Loucy (cell line): ENCODE results near the gene ZNRF3.

Source experiments
- H2AFZ ChIP-seq: fragments of 200-600 bp; sonication (generic); 2 replicates; pipeline ENCODE4 v1.6.0; 2016; ENCODE audit warnings: antibody characterized with exemption, mild to moderate bottlenecking, low read length, moderate library complexity
- H3F3A ChIP-seq: fragments of 200-600 bp; 2 replicates; pipeline ENCODE4 v1.6.0; 2016; ENCODE audit warnings: antibody characterized with exemption, low read depth, mild to moderate bottlenecking
- H3K27me3 ChIP-seq: fragments of 200-600 bp; sonication (generic); 2 replicates; pipeline ENCODE4 v1.6.1; 2014; ENCODE audit warnings: low read length, mild to moderate bottlenecking; ENCODE audit not compliant: insufficient read depth, poor library complexity, severe bottlenecking
- H3K36me3 ChIP-seq: fragments of 200-600 bp; sonication (generic); 2 replicates; pipeline ENCODE4 v1.6.1; 2016; ENCODE audit warnings: low read length; ENCODE audit not compliant: insufficient read depth
- H3K4me1 ChIP-seq: fragments of 200-600 bp; sonication (generic); 2 replicates; pipeline ENCODE4 v1.5.1; 2014; ENCODE audit warnings: low read length, mild to moderate bottlenecking; ENCODE audit not compliant: insufficient read depth, poor library complexity, severe bottlenecking
- H3K4me2 ChIP-seq: fragments of 200-600 bp; sonication (generic); 2 replicates; pipeline ENCODE4 v1.6.0; 2014; ENCODE audit warnings: antibody characterized with exemption, low read length, low read depth, mild to moderate bottlenecking; ENCODE audit not compliant: poor library complexity, severe bottlenecking
- H3K4me3 ChIP-seq: fragments of 200-600 bp; sonication (generic); 2 replicates; pipeline ENCODE4 v1.5.1; 2014; ENCODE audit warnings: low read length, mild to moderate bottlenecking, mixed read lengths; ENCODE audit not compliant: poor library complexity, severe bottlenecking
- H3K79me2 ChIP-seq: fragments of 200-600 bp; sonication (generic); 2 replicates; pipeline ENCODE4 v1.6.1; 2014; ENCODE audit warnings: low read length; ENCODE audit not compliant: insufficient read depth
- H3K9ac ChIP-seq: fragments of 200-600 bp; sonication (generic); 2 replicates; pipeline ENCODE4 v1.6.0; 2014; ENCODE audit warnings: mild to moderate bottlenecking, low read depth, low read length, moderate library complexity; ENCODE audit not compliant: poor library complexity, severe bottlenecking
- H3K9me2 ChIP-seq: fragments of 200-600 bp; sonication (generic); replicated peaks from 2 replicates; pipeline ENCODE4 v1.6.1; 2016; ENCODE audit warnings: low read depth, low read length, mixed read lengths
- H3K9me3 ChIP-seq: fragments of 200-600 bp; sonication (generic); 2 replicates; pipeline ENCODE4 v1.6.1; 2014; ENCODE audit warnings: mild to moderate bottlenecking, antibody characterized with exemption, low read length, low read depth; ENCODE audit not compliant: insufficient read depth
- H4K20me1 ChIP-seq: fragments of 200-600 bp; sonication (generic); 2 replicates; pipeline ENCODE4 v1.6.0; 2014; ENCODE audit warnings: antibody characterized with exemption, low read length, mild to moderate bottlenecking; ENCODE audit not compliant: insufficient read depth, poor library complexity, severe bottlenecking
- CTCF ChIP-seq: fragments of 200-600 bp; sonication (generic); conservative IDR thresholded peaks from 2 replicates; pipeline ENCODE4 v1.5.1; 2014; ENCODE audit warnings: mild to moderate bottlenecking, antibody characterized with exemption, low read length
- EZH2phosphoT487 ChIP-seq: fragments of 200-600 bp; IDR thresholded peaks from 2 replicates; pipeline ENCODE4 v1.6.1; 2018; ENCODE audit warnings: antibody characterized with exemption, mild to moderate bottlenecking, moderate library complexity, borderline replicate concordance

Gene ZNRF3

DNA sequence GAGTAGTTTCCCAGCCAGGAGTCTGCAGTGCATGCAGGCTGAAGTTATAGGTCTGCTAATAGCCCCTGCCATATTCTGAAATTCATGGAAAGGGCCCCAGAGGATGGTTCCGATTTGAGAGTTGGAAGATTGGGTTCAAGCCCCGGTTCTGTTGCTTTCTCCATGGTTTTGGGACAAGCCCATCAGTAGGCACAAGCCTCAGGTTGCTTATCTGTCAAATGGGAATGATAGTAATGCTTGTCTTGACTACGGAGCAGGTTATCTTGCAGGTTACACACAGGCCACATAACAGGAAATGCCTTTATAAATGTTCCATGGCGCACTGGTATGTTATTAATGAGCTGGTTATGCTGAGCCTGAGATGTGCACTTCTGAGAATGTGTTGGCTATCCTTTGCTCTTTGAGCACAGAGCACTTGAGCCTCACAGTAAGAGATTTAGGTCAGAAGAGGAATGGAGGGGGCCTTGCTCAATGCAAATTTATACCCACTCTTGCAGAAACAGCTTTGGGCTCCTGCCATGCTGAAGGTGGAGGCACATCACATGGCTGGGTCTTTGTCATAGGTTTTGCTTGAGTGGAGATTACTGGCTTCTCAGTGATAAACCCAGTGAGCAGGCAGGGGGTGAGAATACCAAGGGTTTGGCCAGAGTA, 47.1 kb downstream of the ZNRF3 start:
- H4K20me1 ChIP-seq = peaks cover 21% of the 10 kb centered on the region
- no peak for TF ChIP-seq CTCF
- TF ChIP-seq EZH2phosphoT487 = no peak
- H3K79me2 ChIP-seq = peaks cover 46% of the 10 kb centered on the region
- H3K27me3 ChIP-seq = no peaks in the 10 kb centered on the region
- peak overlapping the region; percentile 31 for H3K4me2 ChIP-seq
- H2AFZ ChIP-seq = no peak overlapping the region
- no peaks in the 10 kb centered on the region for H3K9me2 ChIP-seq
- H3K9me3 ChIP-seq = no peaks in the 10 kb centered on the region
- H3F3A ChIP-seq = peaks cover 5% of the 10 kb centered on the region; the same call in 1 of the 2 replicates
- no peak overlapping the region for H3K4me3 ChIP-seq
- no peak overlapping the region for H3K9ac ChIP-seq
- no peaks in the 10 kb centered on the region for H3K36me3 ChIP-seq
- H3K4me1 ChIP-seq = peaks cover 56% of the 10 kb centered on the region

- Histone ChIP-seq H3K9me2 (no peaks in the 10 kb centered on the region), H3F3A (peaks cover 5% of the 10 kb centered on the region; the same call in 1 of the 2 replicates), H4K20me1 (peaks cover 23% of the 10 kb centered on the region), H3K9ac (no peak overlapping the region), H3K36me3 (no peaks in the 10 kb centered on the region), H3K4me3 (no peak overlapping the region), H3K9me3 (no peaks in the 10 kb centered on the region), H2AFZ (no peak overlapping the region), H3K79me2 (peaks cover 46% of the 10 kb centered on the region), H3K4me2 (no peak overlapping the region), H3K27me3 (no peaks in the 10 kb centered on the region), H3K4me1 (peaks cover 50% of the 10 kb centered on the region)
- TF ChIP-seq EZH2phosphoT487 (no peak), CTCF (no peak)
Measured at GRCh38 chr22:28931844-28932567, 48.6 kb downstream of the ZNRF3 start.

DNA sequence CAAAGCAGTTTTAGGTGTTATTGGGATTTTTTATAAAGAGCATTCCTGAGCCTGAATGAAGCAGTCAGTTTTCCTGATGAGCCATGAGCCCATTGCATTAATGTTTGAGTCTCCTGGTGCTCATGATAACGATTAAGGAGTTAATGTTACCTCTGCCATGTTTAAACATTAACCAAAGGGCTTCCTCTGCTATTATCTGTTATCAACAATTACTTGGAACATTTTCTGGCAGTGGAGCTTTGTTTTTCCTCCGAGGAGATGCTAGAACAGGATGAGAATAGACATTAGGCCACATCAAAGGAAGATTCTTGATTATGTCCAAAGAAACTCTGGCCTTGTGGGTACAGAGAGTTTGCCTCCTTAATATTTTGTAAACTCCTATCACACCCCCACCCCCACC, 49.9 kb downstream of the ZNRF3 start:
- H3K4me2 ChIP-seq = no peak overlapping the region
- no peaks in the 10 kb centered on the region for H3K9me3 ChIP-seq
- H3F3A ChIP-seq = no peaks in the 10 kb centered on the region
- H4K20me1 ChIP-seq = peaks cover 23% of the 10 kb centered on the region
- H3K4me3 ChIP-seq = no peak overlapping the region
- no peak overlapping the region for H3K9ac ChIP-seq
- no peaks in the 10 kb centered on the region for H3K36me3 ChIP-seq
- H3K79me2 ChIP-seq = peaks cover 46% of the 10 kb centered on the region
- H3K9me2 ChIP-seq = no peaks in the 10 kb centered on the region
- H3K27me3 ChIP-seq = no peaks in the 10 kb centered on the region
- H2AFZ ChIP-seq = no peak overlapping the region
- peaks cover 40% of the 10 kb centered on the region for H3K4me1 ChIP-seq
- no peak for TF ChIP-seq CTCF
- TF ChIP-seq EZH2phosphoT487 = no peak
